GM10266 (cell line): ENCODE measurements around the gene CFAP73.
A peak's percentile ranks its signal among the peaks of the same experiment; 100 is the strongest.

Experiments used
- DNase-seq: peaks from one replicate; pipeline ENCODE4 v3.0.0; 2012; ENCODE audit errors: extremely low spot score
- TF ChIP-seq, protein P1 (sequence below): IDR thresholded peaks from 2 replicates; pipeline ENCODE4 v1.5.1; 2012; ENCODE audit warnings: mild to moderate bottlenecking, low read depth; ENCODE audit not compliant: control insufficient read depth, insufficient read depth; ENCODE audit errors: missing control alignments

Gene CFAP73

DNA sequence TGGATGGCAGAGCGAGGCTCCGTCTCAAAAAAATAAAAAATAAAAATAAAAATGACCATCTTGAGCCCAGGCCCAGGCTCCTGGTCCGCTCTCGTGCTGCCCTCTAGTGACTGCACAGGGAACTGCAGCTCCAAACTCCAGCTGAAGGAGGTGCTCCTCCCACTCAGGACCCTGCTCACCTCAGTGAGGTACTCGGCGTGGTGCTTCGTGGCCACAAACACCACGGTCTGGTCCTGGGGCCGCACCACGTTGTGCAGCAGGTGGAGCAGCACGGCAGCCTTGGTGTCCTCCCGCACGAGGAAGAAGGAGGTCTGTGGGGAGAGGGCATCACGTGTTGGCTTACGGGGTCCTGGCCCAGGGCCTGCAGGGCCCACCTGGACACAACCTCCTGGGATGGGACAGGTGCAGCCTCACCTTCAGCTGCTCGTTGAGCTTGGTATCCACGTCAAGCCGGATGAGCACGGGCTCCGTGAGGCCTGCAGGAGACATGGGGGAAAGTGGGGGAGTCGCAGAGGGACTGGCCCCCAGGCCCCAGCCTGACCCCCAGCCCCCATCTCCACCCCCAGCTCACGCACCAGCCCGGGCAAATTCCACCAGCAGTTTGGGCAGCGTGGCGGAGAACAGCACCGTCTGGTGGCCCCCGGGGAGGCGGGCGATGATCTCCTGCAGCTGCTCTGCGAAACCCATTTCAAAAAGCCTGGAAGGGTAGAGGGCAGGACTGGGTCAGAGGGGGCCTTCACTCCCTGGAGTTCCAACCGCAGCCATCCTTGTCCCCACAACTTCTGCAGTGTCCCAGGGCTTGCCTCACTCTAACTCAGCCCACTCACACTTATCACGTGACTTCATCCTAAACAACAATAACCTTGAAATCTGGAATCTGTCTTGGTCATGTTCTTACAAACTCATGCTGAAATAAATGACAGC, 25.2 kb downstream of the CFAP73 start:
- TF ChIP-seq, protein P1, sequence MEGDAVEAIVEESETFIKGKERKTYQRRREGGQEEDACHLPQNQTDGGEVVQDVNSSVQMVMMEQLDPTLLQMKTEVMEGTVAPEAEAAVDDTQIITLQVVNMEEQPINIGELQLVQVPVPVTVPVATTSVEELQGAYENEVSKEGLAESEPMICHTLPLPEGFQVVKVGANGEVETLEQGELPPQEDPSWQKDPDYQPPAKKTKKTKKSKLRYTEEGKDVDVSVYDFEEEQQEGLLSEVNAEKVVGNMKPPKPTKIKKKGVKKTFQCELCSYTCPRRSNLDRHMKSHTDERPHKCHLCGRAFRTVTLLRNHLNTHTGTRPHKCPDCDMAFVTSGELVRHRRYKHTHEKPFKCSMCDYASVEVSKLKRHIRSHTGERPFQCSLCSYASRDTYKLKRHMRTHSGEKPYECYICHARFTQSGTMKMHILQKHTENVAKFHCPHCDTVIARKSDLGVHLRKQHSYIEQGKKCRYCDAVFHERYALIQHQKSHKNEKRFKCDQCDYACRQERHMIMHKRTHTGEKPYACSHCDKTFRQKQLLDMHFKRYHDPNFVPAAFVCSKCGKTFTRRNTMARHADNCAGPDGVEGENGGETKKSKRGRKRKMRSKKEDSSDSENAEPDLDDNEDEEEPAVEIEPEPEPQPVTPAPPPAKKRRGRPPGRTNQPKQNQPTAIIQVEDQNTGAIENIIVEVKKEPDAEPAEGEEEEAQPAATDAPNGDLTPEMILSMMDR, result peak; percentile 99
- DNase-seq, result peak; percentile 86

DNA sequence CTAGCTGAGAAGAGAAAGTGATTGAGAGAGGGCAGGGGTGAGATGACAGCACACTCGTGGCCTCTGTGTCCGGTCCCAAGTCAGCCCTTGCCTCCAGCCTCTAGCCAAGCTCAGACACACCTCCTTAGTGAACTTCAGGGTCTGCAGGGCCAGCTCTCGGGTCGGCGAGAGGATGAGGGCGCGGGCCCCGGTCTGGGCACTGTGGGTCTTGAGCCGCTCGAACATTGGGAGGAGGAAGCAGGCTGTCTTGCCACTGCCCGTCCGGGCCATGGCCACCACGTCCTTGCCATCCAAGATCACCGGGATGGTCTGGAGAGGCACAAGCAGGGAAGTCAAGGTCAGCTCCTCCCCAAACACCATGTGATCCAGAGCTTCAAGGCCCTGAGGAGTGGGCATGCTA, 29.5 kb downstream of the CFAP73 start:
- TF ChIP-seq, protein P1, result no peak
- no peak for DNase-seq

DNA sequence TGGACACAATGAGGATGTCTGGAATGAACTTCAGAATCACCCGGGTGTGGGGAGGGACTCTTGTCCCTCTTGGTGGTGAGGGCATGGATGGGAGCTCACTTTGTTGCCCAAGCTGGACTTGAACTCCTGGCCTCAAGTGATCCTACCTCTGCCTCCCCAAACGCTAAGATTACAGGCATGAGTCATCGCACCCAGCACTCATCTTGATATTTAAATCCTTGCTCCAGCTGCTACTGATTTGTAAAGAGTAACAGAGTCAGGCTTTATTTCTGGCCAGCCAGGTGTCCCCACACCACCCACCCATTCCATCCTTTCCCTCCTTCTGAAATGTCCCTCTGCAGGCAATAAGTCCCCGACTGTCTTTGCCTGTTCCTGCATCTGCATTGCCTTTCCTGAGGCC, 30.8 kb downstream of the CFAP73 start:
- DNase-seq, result no peak
- TF ChIP-seq, protein P1, result no peak

DNA sequence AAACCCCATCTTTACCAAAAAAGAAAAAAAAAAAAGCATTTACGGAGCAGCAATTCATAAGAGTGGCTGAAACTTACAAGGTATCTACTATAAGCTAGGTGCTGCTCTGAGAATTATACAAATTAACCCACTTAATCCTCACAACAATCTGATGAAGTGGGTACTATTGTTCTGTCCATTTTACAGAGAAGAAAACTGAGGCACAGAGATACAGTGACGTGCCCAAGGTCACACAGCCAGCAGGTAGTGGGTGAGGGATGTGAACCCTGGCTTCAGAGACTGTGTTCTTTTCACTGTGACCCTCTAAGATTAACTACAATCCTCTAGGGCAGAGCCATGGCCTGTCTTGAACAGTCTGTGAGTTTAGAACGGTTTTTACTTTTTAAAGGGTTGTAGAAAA, 32.5 kb downstream of the CFAP73 start:
- no peak for DNase-seq
- TF ChIP-seq, protein P1, result no peak

DNA sequence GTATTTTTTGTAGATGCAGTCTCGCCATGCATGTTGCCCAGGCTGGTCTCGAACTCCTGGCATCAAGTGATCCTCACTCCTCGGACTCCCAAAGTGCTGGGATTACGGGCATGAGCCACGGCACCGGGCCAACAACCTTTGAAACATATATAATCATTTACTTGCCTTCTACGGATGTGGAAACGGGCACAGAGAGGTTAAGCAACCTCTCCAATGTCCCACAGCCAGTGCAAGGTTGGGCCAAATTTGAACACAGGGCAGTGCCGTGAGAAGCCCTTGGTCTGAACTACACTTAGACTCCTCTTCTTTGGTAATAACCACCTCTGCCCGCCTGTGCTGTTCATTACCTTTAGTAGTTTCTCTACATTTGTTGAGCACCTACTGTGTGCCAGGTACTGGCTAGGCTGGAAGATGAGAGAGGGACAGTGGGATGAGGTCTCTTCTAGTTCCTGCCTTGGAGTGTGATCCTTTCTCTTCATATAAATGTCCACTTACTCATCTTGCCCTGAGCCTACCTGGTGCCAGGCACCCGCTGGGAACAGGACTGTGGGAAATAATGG, 33.6 kb downstream of the CFAP73 start:
- TF ChIP-seq, protein P1, result no peak
- DNase-seq, result no peak

DNA sequence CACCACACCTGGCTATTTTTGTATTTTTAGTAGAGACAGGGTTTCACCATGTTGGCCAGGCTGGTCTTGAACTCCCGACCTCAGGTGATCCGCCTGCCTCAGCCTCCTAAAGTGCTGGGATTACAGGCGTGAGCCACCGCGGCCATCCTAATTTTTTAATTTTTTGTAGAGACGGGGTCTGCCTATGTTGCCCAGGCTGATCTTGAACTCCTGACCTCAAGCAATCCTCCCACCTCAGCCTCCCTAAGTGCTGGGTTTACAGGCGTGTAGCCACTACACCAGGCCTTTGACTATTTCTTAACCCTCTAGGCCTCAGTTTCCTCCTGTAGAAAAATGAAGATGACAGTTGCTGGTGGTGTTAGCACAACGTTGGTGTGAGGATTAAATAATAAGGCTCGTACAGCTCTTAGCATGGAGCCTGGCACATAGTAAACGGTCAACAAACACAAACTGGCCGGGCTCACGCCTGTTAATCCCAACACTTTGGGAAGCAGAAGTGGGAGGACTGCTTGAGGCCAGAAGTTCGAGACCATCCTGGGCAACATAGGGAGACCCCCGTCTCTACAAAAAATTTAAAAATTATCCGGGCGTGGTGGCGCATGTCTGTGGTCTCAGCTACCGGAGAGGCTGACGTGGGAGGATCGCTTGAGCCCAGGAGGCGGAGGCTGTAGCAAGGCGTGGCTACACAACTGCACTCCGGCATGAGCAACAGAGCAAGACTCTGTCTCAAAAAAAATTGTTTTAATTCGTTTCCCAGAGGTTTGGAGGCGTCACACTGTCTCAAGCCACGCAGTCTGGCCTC, 34.8 kb downstream of the CFAP73 start:
- DNase-seq, result no peak
- TF ChIP-seq, protein P1, result no peak
